Activated CD4-positive, alpha-beta T cell treated with anti-CD3 and anti-CD28 coated beads, Interleukin-2, amount 50 U/mL, for 48 hours (primary cell): ENCODE data around the gene CAMK1G.

Experiments used
- DNase-seq, 2 experiments: peaks; one replicate each; pipeline ENCODE4 v3.0.0-alpha.2; 2020

The CAMK1G gene

GRCh38 chr1:209620487-209620884 is 37.0 kb downstream of the CAMK1G start:
- no peak for DNase-seq

DNA sequence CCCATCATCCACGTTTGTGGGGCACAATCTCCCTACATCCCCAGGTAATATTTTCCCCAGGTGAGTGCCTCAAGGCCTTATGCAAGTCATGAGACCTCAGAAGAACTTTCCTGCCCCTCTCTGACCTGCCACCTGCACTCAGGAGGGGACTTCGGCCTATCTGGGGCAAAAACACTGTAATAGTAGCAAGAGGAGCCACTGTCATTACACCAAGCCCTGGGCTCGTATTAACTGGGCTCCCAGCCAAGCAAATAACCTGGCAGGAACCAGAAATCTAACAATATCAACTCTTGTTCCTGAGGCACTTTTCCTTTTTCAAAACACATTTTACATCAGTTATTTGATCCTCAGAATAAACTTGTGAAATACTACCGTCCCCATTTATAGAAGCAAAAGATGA is 37.8 kb downstream of the CAMK1G start:
- no peak for DNase-seq

DNA sequence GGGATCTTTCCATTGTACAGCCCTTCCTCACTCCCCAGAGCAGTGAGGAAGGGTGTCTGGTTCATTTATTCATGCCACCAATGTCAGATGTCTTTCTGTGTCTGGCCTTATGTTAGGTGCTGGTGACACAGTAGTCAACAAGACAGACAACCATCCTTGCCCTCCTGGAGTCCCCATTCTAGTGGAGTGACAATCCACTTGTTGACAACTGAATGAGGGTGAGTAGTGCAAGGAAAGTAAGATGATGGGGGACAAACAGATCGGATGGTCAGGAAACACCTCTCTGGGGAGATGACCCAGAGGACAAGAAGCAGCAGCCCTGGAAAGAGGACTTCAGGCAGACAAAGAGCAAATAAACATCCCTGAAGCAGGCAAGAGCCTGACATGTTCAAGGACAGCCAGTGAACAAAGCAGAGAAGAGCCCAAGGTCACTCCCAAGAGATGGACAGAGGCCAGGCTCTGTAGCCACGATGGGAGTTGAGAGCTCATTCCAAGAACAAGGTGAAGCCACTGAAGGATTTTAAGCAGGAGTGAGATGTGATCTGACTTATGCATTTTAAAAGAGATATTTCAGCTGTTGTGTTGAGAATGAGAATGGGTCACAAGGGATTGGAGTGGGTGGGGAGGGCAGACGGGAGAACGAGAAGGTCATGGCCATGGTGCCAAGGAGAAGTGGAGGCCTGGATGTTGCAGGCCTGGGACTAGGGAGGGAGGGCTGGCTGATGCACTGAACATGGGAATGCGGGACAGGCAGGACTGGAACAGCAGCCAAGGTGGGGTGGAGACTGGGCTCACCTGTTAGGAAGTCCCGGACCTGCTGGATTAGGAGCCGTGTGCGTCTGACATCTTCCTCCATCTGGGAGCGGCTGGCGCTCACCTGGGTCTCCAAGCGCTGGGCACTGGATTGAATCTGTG is 38.5 kb downstream of the CAMK1G start:
- DNase-seq: no peak

GRCh38 chr1:209622841-209623829 is 39.6 kb downstream of the CAMK1G start:
- no peak for DNase-seq

DNA sequence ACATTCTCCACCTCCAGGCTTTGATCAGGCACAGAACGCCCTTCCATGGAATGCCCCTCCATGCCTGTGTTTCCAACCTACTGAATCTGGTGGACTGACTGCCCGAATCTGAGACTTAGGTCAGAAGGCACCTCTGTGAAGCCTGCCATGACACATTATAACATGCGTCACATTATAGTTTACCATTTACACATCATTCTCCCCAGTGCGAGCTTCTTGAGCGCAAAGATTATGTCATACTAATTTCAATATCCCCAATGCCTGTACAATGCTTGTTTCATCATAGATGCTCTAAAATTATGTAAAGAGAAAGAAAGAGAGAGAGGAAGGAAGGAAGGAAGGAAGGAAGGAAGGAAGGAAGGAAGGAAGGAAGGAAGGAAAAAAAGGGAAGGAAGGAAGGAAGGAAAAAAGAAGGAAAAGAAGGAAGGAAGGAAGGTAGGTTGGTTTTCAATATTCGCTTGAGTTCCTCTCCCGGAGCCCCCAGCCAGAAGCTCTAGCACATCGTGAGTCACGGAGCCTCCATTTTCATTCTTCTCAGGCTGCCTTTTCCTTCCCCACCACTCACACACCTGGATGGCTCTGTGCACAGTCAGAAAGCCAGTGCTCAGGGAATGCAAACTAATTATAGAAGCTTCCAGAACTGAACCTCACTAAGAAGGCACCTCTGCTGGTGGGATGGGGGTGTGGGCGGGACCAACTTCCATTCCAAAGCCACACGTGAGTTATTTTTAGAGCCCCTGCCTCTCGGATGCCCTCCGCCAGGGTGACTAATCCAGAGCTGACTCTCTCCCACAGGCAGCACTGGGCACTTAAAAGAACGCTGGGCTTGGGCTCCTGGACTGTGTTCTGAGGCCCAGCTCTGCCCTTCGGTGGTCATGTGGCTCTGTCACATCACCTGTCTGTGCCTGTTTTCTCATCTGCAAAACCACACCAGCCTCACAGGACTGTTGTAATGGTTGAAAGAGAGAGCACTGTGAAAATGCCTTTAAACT is 41.3 kb downstream of the CAMK1G start:
- no peak for DNase-seq

DNA sequence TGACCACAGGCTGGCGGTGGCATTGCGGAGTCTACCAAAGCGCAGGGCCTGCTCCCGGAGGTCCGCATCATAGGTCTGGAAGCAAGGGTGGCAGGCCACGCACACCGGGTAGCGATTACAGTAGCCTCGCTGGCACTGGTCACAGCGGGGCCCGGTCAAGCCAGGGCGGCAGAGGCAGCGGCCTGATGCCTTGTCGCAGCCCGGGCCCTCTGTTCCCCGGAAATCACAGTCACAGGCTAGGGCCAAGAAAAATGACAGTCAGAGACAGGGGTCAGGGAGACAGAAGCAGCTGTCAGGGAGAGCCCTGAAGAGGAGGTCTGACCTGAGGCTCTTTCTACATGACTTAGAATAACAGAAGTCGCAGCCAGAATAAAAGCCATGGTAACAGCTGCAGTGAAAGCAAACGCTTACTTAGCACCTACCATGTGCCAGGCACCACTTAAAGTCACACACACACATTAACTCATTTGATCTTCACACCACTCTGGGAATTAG is 42.3 kb downstream of the CAMK1G start:
- no peak for DNase-seq

DNA sequence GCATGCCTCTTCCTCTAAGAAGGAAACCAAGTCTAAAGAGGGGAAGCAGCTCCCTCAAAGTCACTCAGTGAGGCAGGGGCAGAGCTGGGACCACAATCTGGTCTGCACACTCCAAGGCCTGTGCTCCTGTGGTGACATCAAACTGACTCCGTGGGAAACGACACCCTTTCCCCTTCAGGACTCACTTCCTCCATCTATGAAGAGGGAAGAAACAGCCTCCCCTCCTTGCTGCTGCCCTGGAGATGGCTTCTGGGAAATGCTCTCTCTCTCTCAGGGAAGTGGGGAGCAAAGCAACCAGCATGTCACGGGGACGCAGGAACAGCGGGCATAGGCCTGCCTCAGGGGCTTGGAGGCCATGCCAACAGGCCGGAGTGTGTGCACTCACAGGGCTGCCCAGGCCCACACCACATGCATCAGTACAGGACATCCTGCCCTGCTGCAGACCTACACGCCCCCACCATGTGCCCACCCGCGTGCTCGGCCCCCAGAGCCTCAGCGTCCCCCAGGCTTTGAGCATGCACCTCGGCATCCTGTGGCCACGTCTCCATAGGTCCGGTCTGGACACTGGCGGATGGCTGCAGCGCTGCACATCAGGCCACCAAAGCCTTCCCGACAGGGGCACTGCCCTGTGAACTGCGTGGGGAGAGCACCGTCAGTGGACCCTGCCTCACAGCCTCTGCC is 43.0 kb downstream of the CAMK1G start:
- DNase-seq: no peak

GRCh38 chr1:209627027-209627731 is 43.7 kb downstream of the CAMK1G start:
- no peak for DNase-seq

GRCh38 chr1:209627732-209628196 is 44.2 kb downstream of the CAMK1G start:
- DNase-seq: peak; percentile 89

DNA sequence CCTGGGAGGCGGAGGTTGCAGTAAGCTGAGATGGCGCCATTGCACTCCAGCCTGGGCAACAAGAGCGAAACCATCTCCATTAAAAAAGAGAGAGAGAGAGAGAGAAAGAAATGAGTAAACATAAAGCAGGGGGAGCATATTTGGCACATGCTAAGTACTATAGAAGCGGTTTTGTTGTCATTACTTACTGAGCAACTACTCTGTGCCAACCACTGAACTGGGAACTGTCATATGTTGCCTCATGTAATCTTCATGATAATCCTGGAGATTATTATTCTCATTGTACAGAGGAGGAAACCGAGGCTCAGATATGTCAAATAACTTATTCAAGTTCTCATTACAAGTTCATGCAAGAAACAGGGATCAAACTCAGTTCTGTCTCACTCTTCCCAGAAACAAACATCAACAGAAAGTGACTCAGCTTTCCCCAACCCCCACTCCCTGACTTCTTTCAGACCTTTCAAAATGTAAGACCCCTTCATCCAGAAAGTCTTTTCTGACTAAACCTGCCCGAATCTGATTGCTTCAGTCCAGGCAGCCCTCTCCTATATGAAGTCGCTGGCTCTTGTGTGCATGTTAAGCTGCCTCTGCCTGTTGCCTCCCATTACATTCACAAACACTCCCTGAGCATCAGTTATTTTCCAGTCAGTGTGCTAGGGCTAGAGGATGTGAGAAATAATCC is 45.2 kb downstream of the CAMK1G start:
- DNase-seq: no peak

DNA sequence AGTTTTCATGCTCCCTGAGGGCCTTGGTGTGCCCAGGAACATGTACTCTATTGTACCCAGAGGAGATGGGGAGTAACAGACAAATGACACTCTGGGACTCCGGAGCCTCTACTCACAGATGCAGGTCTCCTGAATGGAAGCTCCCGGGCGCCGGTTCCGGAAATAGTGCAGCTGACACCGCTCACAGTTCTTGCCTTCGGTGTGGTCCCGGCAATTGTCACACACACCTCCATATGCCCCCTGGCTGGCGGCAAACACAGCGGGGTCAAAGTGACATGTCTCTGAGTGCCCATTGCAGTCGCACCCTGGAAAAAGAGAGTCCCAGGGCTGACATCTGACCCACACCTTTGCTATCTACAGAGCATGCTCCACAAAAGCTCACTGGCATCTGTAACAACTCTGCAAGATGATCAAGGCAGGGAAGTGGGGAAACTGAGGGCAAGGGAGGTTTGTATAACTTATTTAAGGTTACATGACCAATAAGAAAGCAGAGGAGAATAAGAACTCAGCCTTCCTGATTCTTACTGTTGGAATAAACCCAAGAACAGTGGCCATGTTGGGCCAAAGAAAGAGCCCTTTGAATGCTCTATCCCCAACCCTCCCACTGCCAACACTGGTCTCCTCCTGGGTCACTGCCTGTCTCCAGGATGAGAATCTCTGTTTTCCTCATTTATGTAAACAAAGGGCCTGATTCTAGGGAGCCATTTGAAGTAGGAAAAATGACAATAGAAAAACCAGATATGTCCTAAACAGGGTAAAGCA is 46.3 kb downstream of the CAMK1G start:
- DNase-seq: no peak

DNA sequence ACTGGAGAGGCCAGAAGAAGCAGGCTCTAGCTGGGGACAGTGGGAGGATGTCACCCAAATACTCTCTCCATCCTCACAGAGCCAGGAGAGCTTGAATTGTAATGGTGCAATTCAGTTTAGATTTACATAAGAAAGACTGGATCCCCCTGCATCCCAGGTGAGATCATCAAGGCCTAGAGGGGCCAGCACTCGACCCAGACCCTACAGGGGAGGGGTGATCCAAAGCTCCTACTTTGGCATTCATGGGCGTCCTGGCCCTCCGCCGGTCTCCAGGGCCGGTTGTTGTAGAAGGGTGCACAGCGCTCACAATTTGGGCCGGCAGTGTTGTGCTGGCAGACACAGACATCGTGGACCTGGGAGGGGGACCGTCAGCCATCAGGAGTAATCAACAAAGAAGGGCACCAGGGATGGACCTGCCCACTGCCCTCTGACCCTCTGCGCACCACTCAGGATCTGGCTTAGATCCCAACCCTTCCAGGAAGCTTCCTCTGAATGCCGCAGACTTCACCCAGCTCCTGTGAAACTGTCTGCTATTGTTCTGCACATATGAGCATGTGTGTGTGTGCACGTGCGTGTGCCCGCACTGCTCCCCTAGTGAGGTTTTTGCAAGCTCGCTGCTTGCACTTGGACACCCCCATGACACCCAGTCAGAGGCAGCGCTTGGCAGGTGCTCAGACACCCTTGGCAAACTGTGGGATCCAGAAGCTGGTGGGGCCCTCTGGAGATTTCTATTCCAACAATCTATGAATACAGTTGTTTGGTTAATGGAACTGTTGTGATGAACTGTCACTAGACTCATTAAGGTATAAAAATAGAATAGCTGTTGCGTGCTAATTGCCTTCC is 47.1 kb downstream of the CAMK1G start:
- no peak for DNase-seq

DNA sequence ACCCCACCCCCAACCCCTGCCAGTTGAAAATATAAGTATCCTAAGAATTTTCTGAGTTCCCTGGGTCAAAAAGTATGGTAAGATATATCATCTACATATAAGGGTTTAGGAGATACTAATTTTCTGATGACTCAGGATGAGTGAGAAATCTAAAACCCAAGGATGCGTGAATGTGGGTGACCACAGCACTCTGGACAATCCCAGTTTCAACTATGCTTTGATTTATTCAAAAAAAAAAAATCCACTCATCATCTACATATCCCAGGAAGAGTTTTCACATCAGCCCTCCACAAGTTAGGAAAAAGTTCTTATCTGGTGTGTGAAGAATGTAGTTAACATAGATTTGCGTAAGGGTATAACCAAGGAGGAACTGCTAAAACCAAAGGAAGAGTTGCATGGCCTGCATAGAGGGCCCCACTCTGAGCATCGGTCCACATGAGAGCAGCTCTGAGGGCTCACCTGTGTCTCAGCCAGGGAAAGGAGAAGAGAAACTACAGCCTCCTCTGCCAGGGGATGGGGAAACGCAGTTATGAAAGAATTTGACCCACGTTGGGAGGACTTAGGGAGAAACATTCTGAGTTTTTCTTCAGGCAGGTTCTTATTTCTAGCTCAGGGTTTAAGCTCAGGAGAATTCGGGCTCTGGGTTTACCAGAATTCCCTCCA is 50.0 kb downstream of the CAMK1G start:
- no peak for DNase-seq

DNA sequence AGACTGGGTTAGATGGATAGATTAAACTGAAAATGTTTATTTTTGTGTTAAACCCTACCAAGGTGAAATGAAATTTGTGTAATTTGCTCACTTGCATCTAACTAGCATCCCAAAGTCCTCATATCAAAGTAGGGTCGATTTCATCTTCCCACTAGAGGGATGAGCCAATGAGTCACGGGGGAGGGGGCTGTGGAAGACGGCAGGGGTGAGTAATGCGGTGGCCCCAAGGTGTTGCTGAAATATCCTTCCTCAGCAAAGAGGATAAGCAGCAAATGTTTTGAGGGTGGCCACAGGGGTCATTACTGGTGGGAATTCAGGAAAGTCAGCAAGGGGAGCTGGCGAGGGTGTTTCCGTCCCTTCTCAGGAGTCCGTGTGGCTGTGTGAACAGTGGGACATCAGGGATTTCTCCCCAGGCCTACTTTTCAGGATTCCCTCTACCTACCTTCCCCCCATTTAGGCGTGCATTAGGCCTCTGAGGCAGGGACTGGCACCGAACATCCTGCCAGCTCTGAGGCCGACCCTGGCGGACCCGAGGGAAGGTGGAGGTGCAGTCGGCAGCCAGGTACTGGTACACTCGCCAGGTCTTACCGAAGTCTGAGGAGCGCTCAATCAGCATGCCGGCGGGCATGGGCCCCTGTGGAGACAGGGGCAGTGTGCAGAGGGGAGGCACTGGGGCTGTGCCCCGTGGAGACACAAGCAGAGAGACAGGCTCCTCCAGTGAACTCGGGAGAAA is 50.7 kb downstream of the CAMK1G start:
- DNase-seq: no peak

DNA sequence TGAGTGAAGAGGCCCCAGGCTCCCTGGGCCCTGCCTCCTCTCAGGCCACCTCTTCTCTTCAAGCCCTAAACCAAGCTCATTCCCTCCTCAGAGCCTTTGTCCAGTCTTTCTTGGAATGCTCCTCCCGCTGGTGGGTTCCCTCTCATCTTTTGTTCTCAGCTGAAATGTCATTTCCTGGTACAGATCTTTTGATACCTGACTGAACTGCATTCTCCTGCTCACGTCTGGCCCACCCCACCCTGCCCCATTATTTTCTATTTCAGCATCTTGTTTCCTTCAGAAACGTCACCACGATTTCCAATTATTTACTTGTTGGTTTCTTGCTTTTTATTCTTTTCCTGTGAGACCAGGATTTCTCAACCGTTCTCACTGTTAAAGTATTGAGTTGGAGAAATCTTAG is 52.3 kb downstream of the CAMK1G start:
- no peak for DNase-seq

DNA sequence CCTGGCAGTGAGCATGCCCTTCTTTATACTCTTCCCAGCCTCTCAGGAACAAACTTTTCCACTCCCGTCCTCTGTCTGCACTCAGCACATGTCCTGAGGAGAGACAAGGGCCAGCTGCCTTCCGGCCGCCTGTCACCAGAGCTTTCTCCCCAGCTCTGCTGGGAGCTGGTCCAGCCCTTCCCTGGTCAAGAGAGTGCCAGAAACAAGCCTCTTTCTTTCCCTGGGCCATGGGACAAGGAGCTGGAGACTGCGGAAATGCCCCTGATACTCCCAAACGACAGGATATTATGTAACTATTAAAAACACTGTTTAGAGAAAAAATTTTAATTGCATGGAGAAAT is 58.3 kb downstream of the CAMK1G start:
- no peak for DNase-seq

DNA sequence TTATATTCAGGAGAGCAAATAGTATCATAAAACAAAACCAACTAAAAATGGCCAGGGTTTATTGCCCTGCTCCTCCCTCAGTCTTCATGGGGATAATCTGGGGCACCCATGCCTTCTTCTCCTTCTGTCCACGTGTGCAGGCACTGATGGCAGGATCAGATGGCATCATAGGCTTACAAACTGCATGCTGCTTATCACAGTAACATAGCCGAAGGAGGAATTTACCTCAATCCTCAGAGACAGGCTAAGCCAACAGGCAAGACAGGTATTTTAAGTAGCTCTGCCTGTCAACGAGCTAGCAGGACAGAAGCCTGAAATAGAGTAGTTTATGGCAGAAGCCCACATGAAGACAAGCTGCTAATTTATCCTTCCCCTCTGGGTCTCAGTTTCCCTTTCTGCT is 59.3 kb downstream of the CAMK1G start:
- no peak for DNase-seq
